ENCODE measurements around the gene SGK1.
"Not testable (repeated sequence)": the region's sequence is repeated elsewhere in the genome, so short reads cannot be mapped to it uniquely, and the experiment has no call there.

The SGK1 gene

DNA sequence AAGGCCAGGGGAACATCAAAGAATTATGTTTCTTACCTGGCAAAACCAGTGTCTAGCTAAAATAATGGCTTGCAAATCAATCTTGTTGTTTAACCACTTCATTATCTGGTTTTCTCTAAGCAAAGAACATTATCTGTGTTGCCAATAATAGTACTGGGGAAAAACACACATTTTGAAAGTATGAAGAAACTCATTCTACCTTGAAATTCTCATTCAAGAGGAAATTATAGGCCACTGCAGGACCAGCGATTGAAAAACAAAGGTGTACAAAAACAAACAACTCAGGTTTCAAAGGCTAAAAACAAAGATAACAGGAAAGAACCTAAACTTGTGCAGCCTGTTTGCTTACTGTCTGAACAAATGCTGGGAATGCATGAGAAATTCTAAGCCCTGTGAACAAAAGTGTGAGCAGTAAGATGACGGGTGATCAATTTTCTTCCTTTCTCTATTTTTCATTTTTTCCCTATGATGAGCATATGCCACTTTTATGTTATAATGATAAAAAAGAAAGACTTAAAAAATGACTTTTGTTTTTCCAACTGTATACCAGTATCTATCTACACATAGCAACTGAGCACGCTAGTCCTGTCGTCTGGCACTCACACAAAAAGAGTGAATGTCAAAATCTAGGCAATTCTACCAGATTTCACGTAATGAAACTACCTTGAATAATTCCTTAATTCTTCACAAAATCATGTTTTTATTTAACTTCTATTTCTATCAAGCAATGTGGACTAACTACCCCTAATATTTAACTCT, 117.9 kb downstream of the SGK1 start:
- Histone ChIP-seq H3K4me1 (ENCODE audit: control insufficient read depth, insufficient read depth, low read length) (no peaks in the 10 kb centered on the region), H3K4me3 (ENCODE audit: low read depth, low read length) (no peak overlapping the region), H3K9me3 (ENCODE audit: control insufficient read depth, insufficient read depth, low read depth, low read length) (no peaks in the 10 kb centered on the region), H3K36me3 (ENCODE audit: control insufficient read depth in 2 of 2, insufficient read depth in 1 of 2, low read length in 2 of 2) (no peaks in the 10 kb centered on the region), H3K27ac (ENCODE audit: extremely low read depth, low read depth, low read length) (no peak overlapping the region)
- ChIA-PET POLR2A (no interaction called here), CTCF (no interaction called here)
- TF ChIP-seq PRDM6 (tag by site-specific recombination; IDR thresholded peaks at IDR 0.05), result peak; percentile 33; the same call in 1 of the 2 replicates
- TF ChIP-seq ZFP3 (tag by site-specific recombination; IDR thresholded peaks at IDR 0.05; ENCODE audit: low read depth), result no peak

GRCh38 chr6:134198093-134198492, 119.8 kb downstream of the SGK1 start:
- H3K4me3 ChIP-seq (ENCODE audit: low read depth, low read length), result no peak overlapping the region
- H3K27ac ChIP-seq (ENCODE audit: extremely low read depth, low read depth, low read length), result no peak overlapping the region
- TF ChIP-seq ZNF26 (tag by site-specific recombination; IDR thresholded peaks at IDR 0.05) (no peak), RBAK (tag by site-specific recombination; IDR thresholded peaks at IDR 0.05) (no peak), PRDM1 (tag by site-specific recombination; IDR thresholded peaks at IDR 0.05) (no peak), ZFP37 (tag by site-specific recombination; IDR thresholded peaks at IDR 0.05) (no peak), ZNF391 (tag by site-specific recombination; IDR thresholded peaks at IDR 0.05; ENCODE audit: borderline replicate concordance, low read depth) (no peak), MEIS1 (CRISPR knock-in tag; IDR thresholded peaks at IDR 0.05; ENCODE audit: borderline replicate concordance) (no peak), OSR2 (tag by site-specific recombination; IDR thresholded peaks at IDR 0.05) (no peak), ZNF132 (tag by site-specific recombination; IDR thresholded peaks at IDR 0.05; ENCODE audit: borderline replicate concordance) (no peak), BCL11A (tag by site-specific recombination; IDR thresholded peaks at IDR 0.05; ENCODE audit: low read depth) (no peak), REST (tag by site-specific recombination; IDR thresholded peaks at IDR 0.05) (no peak), ZNF621 (tag by site-specific recombination; IDR thresholded peaks at IDR 0.05) (no peak), ZNF555 (tag by site-specific recombination; conservative IDR thresholded peaks at IDR 0.05) (no peak)
- TF ChIP-seq, protein P1, sequence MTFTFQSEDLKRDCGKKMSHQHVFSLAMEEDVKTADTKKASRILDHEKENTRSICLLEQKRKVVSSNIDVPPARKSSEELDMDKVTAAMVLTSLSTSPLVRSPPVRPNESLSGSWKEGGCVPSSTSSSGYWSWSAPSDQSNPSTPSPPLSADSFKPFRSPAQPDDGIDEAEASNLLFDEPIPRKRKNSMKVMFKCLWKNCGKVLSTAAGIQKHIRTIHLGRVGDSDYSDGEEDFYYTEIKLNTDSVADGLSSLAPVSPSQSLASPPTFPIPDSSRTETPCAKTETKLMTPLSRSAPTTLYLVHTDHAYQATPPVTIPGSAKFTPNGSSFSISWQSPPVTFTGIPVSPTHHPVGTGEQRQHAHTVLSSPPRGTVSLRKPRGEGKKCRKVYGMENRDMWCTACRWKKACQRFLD (tag by site-specific recombination; IDR thresholded peaks at IDR 0.05), result no peak
- no peaks in the 10 kb centered on the region for H3K4me1 ChIP-seq (ENCODE audit: control insufficient read depth, insufficient read depth, low read length)
- ChIA-PET CTCF (interaction anchor here (0.5 to 0.6 kb wide), 2 partner anchors 12 to 15 kb away, joined by 3 read pairs; no protein-coding TSS in a partner anchor), POLR2A (interaction anchor here (0.6 kb wide), 1 partner anchor 673 kb away, joined by 9 read pairs; no protein-coding TSS in a partner anchor)
- H3K36me3 ChIP-seq (ENCODE audit: control insufficient read depth in 2 of 2, insufficient read depth in 1 of 2, low read length in 2 of 2), result no peaks in the 10 kb centered on the region
- H3K9me3 ChIP-seq (ENCODE audit: control insufficient read depth, insufficient read depth, low read depth, low read length), result no peaks in the 10 kb centered on the region

DNA sequence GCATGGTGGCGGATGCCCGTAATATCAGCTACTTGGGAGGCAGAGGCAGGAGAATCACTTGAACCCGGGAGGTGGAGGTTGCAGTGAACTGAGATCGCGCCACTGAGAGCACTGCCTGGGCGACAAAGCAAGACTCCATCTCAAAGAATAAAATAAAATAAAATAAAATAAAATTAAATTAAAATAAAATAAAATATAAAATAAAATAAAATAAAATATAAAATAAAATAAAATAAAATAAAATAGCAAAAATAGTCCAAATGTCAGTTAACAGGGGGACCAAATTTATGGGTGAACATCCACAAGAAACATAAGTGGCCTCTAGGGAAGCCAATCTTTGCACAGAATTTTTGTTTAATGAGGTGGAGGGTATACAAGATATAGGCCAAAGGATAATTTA, 120.2 kb downstream of the SGK1 start:
- H3K9me3 ChIP-seq (ENCODE audit: control insufficient read depth, insufficient read depth, low read depth, low read length); H3K27ac ChIP-seq (ENCODE audit: extremely low read depth, low read depth, low read length); H3K36me3 ChIP-seq (ENCODE audit: control insufficient read depth in 2 of 2, insufficient read depth in 1 of 2, low read length in 2 of 2); H3K4me3 ChIP-seq (ENCODE audit: low read depth, low read length); H3K4me1 ChIP-seq (ENCODE audit: control insufficient read depth, insufficient read depth, low read length): not testable (repeated sequence)
- POLR2A ChIA-PET, result interaction anchor here (0.6 kb wide), 1 partner anchor 674 kb away, joined by 9 read pairs; no protein-coding TSS in a partner anchor
- CTCF ChIA-PET, result interaction anchor here (0.6 kb wide), 1 partner anchor 12 kb away, joined by 3 read pairs; no protein-coding TSS in a partner anchor

Measured in HEK293 (cell line).